DMS53 treated with DMSO at 0.1 percent for 48 hours (cell line): Measurements from ENCODE around the gene ERN1.
A peak's percentile ranks its signal among the peaks of the same experiment; 100 is the strongest.

ENCODE experiments used
- DNase-seq: peaks from one replicate; lab custom pipeline; 2025; ENCODE audit not compliant: unreplicated experiment; lab: John Stamatoyannopoulos, UW

Gene ERN1

GRCh38 chr17:64087252-64088005 is 42.5 kb downstream of the ERN1 start:
- no peak for DNase-seq

DNA sequence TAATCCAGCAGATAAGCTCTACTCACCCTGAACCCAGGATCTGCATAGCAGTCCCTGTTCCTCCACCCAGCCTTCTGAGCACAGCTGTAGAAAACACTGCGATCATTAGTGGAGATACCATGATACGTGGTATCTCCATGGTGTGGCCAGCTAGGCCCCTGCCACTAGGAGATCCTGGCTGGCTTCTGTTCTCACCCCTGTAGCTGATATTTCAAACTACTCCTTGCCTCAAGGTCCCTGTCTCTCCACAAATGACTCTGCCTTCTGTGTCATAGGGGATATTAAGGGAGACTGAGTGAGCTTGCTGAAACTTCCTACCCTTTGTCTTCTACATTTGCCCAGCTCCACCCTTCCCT is 44.3 kb downstream of the ERN1 start:
- no peak for DNase-seq

DNA sequence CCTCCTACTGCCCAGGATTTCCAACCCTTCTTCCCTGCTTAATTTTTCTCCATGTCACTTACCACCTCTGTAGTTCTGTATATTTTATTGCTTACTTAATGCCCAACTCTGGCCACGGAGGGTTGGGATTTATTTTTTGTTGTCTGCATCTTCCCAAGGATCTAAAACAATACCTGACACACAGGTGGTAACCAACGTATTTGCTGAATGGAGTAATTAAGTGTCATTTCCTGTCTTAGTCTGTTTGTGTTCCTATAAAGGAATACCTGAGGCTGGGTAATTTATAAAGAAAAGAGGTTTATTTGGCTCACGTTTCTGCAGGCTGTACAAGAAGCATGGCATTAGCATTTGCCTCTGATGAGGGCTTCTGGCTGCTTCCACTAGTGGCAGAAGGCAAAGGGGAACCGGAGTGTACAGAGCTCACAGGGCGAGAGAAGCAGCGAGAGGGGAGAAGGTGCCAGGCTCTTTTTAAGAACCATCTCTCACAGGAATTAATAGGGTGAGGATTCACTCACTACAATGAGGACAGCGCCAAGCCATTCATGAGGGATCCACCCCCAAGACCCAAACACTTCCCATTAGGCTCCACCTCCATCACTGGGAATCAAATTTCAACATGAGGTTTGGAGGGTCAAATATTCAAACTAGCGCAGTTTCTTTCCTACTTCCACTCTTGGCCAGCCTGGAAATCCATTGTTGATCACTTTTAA is 44.8 kb downstream of the ERN1 start:
- no peak for DNase-seq

- DNase-seq = no peak
Observed at GRCh38 chr17:64084086-64084939, 45.6 kb downstream of the ERN1 start.

DNA sequence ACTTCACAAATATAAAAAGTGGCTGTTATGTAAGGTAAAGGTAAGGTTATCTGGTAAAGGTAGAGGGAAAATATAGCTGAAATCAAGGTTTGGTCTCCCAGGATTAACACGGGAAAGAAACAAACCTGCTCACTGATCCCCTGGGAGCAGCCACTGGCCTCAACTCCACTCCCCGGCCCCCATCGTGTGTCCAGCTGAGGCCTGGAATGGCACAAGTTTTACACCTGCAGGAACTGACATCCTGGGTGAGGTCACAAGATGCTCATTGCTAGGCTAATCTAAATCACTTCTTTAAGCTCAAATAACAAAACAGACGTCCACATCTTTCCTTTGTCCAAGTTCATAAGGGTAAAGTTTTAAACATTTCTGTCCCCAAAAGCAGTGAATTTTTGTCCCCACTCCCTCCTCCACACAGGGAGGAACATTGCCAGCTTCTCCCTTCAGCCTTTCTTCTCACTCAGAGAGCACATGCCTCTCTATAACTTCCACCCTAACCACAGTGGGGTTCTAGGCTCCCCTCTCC is 46.3 kb downstream of the ERN1 start:
- DNase-seq = no peak

GRCh38 chr17:64083093-64083492 is 46.9 kb downstream of the ERN1 start:
- no peak for DNase-seq

GRCh38 chr17:64081802-64082799 is 47.8 kb downstream of the ERN1 start:
- DNase-seq = peak; percentile 91

- DNase-seq = no peak
Observed at GRCh38 chr17:64080174-64080618, 49.7 kb downstream of the ERN1 start.

GRCh38 chr17:64077379-64077778 is 52.6 kb downstream of the ERN1 start:
- DNase-seq = peak; percentile 56

DNA sequence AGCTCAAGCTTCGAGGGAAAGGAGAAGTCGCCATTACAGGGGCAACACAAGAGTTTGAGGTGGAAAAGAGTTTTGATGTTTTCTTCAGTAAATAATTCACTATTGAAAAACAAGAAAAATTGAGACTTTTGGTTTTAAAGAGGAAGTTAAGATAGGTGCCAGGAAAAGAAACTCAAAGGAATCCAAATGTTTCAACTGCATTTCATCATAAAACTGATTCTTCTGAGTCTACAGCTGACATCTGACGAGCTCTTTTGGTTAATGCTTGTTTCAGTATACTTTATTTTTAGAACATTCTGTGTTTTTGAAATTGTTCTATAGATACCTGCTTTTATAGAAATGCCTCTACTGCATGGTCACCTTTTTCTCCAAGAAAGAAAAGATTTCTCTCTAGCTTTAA is 54.0 kb downstream of the ERN1 start:
- no peak for DNase-seq

- no peak for DNase-seq
Observed at GRCh38 chr17:64074704-64075426, 55.1 kb downstream of the ERN1 start.

GRCh38 chr17:64073771-64074703 is 55.9 kb downstream of the ERN1 start:
- DNase-seq = no peak

GRCh38 chr17:64071111-64071510 is 58.8 kb downstream of the ERN1 start:
- no peak for DNase-seq

- DNase-seq = no peak
Observed at GRCh38 chr17:64070213-64070612, 59.7 kb downstream of the ERN1 start.

DNA sequence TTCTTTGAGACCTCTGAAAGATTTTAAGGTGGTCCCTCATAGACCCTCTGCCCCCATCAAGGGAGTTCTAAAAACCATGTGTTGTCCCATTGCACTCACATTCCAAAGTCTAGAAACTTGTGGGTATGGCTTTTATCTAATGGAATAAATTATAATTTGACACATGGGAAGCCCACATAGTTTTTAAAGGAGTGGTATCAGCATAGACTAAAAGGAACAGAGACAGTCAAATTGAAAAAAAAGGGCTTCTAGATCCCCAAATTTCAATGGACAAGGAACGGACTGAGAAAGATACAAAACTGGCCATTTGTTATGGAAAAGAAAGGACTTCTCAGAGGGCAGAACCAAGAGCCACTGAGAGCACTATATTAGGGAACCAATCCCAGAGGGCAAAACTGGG is 60.8 kb downstream of the ERN1 start:
- DNase-seq = no peak

DNA sequence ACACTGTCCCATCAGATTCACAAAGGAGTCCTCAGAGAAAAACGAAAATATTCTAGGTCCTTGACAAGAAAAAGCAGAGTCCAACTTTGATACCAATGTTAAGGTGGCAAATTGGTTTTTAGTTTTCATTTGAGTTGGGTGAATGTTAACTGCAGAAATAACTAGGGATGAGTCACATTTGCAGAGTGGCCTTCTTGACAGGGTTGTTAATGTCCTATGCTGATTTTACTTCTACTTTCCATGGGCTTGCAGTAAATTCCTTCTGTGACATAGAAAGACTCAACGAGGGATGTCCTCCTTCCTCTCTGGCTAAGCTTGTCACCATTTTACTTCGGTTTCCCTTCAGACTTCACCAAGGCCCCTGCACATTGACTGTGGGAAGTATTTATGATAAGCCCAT is 62.3 kb downstream of the ERN1 start:
- no peak for DNase-seq

DNA sequence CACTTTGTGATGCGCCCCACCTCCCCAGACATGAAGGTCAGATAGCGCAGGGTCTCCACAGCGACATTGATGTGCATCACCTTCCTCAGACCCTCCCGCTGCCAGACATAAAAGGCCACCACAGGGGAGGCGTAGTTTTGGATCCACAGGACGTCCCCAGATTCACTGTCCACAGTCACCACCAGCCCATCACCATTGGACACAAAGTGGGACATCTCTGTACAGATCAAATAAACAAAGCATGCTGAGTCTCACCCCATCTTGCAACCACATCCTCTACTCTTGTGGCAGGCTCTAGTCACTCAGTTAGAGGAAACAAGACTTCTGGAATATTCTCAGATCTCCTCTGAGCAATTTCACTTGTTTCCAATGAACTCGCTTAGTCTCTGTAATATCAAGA is 63.2 kb downstream of the ERN1 start:
- no peak for DNase-seq

- no peak for DNase-seq
Observed at GRCh38 chr17:64065161-64065560, 64.8 kb downstream of the ERN1 start.

- no peak for DNase-seq
Observed at GRCh38 chr17:64064331-64064730, 65.6 kb downstream of the ERN1 start.
